GM23248 (cell line): ENCODE data around the gene CYBRD1. TPM values are rescaled to one million over a fixed set of nuclear protein-coding genes. Genes with fewer than 3 reads are reported as not detected.
A peak's percentile ranks its signal among the peaks of the same experiment; 100 is the strongest.

Experiments
- DNase-seq: peaks from one replicate; pipeline ENCODE4 v3.0.0-alpha.2; 2015
- H2AFZ ChIP-seq: fragments of 200-600 bp; sonication (generic); 2 replicates; pipeline ENCODE4 v1.6.1; 2016; ENCODE audit warnings: antibody characterized with exemption
- H3F3A ChIP-seq: fragments of 200-600 bp; sonication (generic); 2 replicates; pipeline ENCODE4 v1.6.1; 2016; ENCODE audit warnings: mild to moderate bottlenecking, antibody characterized with exemption, mixed run types; ENCODE audit not compliant: insufficient read depth
- H3K27ac ChIP-seq: fragments of 200-600 bp; sonication (generic); 2 replicates; pipeline ENCODE4 v1.5.1; 2016; ENCODE audit warnings: mild to moderate bottlenecking
- H3K27me3 ChIP-seq: fragments of 200-600 bp; sonication (generic); replicated peaks from 2 replicates; pipeline ENCODE4 v1.6.1; 2016; ENCODE audit warnings: mild to moderate bottlenecking; ENCODE audit not compliant: insufficient read depth
- H3K36me3 ChIP-seq: fragments of 200-600 bp; sonication (generic); 2 replicates; pipeline ENCODE4 v1.6.1; 2016; ENCODE audit warnings: low read depth, mild to moderate bottlenecking
- H3K4me1 ChIP-seq: fragments of 200-600 bp; sonication (generic); 2 replicates; pipeline ENCODE4 v1.6.1; 2016; ENCODE audit warnings: mild to moderate bottlenecking; ENCODE audit not compliant: insufficient read depth
- H3K4me2 ChIP-seq: fragments of 200-600 bp; sonication (generic); one replicate; pipeline ENCODE4 v1.6.1; 2016; ENCODE audit warnings: mild to moderate bottlenecking; ENCODE audit not compliant: unreplicated experiment
- H3K4me3 ChIP-seq: fragments of 200-600 bp; sonication (generic); 2 replicates; pipeline ENCODE4 v1.5.1; 2016; ENCODE audit warnings: mild to moderate bottlenecking
- H3K79me2 ChIP-seq: fragments of 200-600 bp; sonication (generic); 2 replicates; pipeline ENCODE4 v1.6.1; 2016; ENCODE audit warnings: mild to moderate bottlenecking; ENCODE audit not compliant: insufficient read depth
- H3K9ac ChIP-seq: fragments of 200-600 bp; sonication (generic); 2 replicates; pipeline ENCODE4 v1.6.1; 2016; ENCODE audit warnings: mild to moderate bottlenecking
- H3K9me2 ChIP-seq: fragments of 200-600 bp; sonication (generic); 2 replicates; pipeline ENCODE4 v1.6.1; 2016; ENCODE audit warnings: mixed run types, mild to moderate bottlenecking, moderate library complexity; ENCODE audit not compliant: insufficient read depth
- H3K9me3 ChIP-seq: fragments of 200-600 bp; sonication (generic); one replicate; pipeline ENCODE4 v1.6.1; 2017; ENCODE audit warnings: low read depth
- H4K20me1 ChIP-seq: fragments of 200-600 bp; sonication (generic); 2 replicates; pipeline ENCODE4 v1.6.0; 2016; ENCODE audit not compliant: insufficient read depth
- EZH2 ChIP-seq: fragments of 200-600 bp; sonication (generic); IDR thresholded peaks from 2 replicates; pipeline ENCODE4 v1.6.1; 2018; ENCODE audit warnings: antibody characterized with exemption, mild to moderate bottlenecking; ENCODE audit not compliant: insufficient read depth, poor library complexity, severe bottlenecking
- EZH2phosphoT487 ChIP-seq: fragments of 200-600 bp; sonication (generic); IDR thresholded peaks from 2 replicates; pipeline ENCODE4 v1.6.1; 2018; ENCODE audit warnings: antibody characterized with exemption, moderate library complexity, mild to moderate bottlenecking, low read depth; ENCODE audit not compliant: insufficient read depth
- WGBS, 2 experiments: methylation state at CpG; one replicate each; pipeline ENCODE4 v1.1.6; 2015 to 2017; ENCODE audit warnings: low lambda C conversion rate in 2 of 2, low coverage in 1 of 2; ENCODE audit errors: missing lambda C conversion rate in 2 of 2; 5-methylcytosine and 5-hydroxymethylcytosine counted together
- in situ Hi-C: fragments of 300-500 bp; cut with MboI; formaldehyde crosslinking; loops from 2 replicates; pipeline ENCODE4 v1.15.0; 2020
- polyA plus RNA-seq: library from polyadenylated mRNA; unstranded; fragments of >200 nt; fragmentation: Nextera tagmentation; extraction: Ambion mirVana; gene quantifications from 2 replicates; pipeline ENCODE4 v1.2.1, GENCODE V29; 2016
- total RNA-seq: library from RNA; depleted of rRNA; stranded (reverse); fragments of >200 nt; shearing (Covaris generic); gene quantifications from 2 replicates; pipeline ENCODE4 v1.2.3, GENCODE V29; 2014

The CYBRD1 gene
- total and polyA plus RNA-seq, 2 experiments from 2014 or later, result 168 to 248 TPM

GRCh38 chr2:171574149-171574795 lies 52.0 kb downstream of the CYBRD1 start:
- Histone ChIP-seq H3K27me3 (no peaks in the 10 kb centered on the region), H3F3A (no peaks in the 10 kb centered on the region), H3K4me1 (peaks cover 7% of the 10 kb centered on the region; the same call in 1 of the 2 replicates), H3K9me2 (no peaks in the 10 kb centered on the region), H3K9ac (peak overlapping the region; percentile 41; the same call in 1 of the 2 replicates), H3K79me2 (no peaks in the 10 kb centered on the region), H4K20me1 (no peaks in the 10 kb centered on the region), H3K27ac (no peak overlapping the region), H3K4me3 (peak overlapping the region; percentile 60), H3K4me2 (peak overlapping the region; percentile 82), H3K36me3 (no peaks in the 10 kb centered on the region), H2AFZ (peak overlapping the region; percentile 100), H3K9me3 (no peaks in the 10 kb centered on the region)
- no peak for TF ChIP-seq EZH2
- TF ChIP-seq EZH2phosphoT487, result no peak
- in situ Hi-C loops, result no loop called here
- WGBS, 2 experiments, result 9 to 11% methylated on average over 21 of the region's 21 CpGs
- peak; percentile 88 for DNase-seq

- Histone ChIP-seq H3K9me2 (no peaks in the 10 kb centered on the region), H3K27me3 (no peaks in the 10 kb centered on the region), H3K27ac (no peak overlapping the region), H3K79me2 (no peaks in the 10 kb centered on the region), H3K9ac (no peak overlapping the region), H2AFZ (no peak overlapping the region), H3K4me1 (peaks cover 7% of the 10 kb centered on the region; the same call in 1 of the 2 replicates), H3K4me3 (no peak overlapping the region), H3F3A (no peaks in the 10 kb centered on the region), H3K4me2 (no peak overlapping the region), H3K36me3 (no peaks in the 10 kb centered on the region), H4K20me1 (no peaks in the 10 kb centered on the region), H3K9me3 (no peaks in the 10 kb centered on the region)
- 92 to 95% methylated on average over 5 of the region's 5 CpGs for WGBS, 2 experiments
- in situ Hi-C loops, result loop anchor here (25.0 kb wide), 1 partner anchor 887 kb away; no protein-coding TSS in a partner anchor
- no peak for DNase-seq
- no peak for TF ChIP-seq EZH2phosphoT487
- no peak for TF ChIP-seq EZH2
Observed at GRCh38 chr2:171575606-171576005, 53.3 kb downstream of the CYBRD1 start.

GRCh38 chr2:171578127-171578803 lies 56.0 kb downstream of the CYBRD1 start:
- Histone ChIP-seq H4K20me1 (no peaks in the 10 kb centered on the region), H3K4me1 (peaks cover 7% of the 10 kb centered on the region; the same call in 1 of the 2 replicates), H3K79me2 (no peaks in the 10 kb centered on the region), H3F3A (no peaks in the 10 kb centered on the region), H3K36me3 (no peaks in the 10 kb centered on the region), H3K27ac (no peak overlapping the region), H3K27me3 (no peaks in the 10 kb centered on the region), H3K9ac (no peak overlapping the region), H2AFZ (no peak overlapping the region), H3K4me2 (no peak overlapping the region), H3K9me3 (no peaks in the 10 kb centered on the region), H3K4me3 (no peak overlapping the region), H3K9me2 (no peaks in the 10 kb centered on the region)
- in situ Hi-C loops, result loop anchor here (25.0 kb wide), 1 partner anchor 884 kb away; no protein-coding TSS in a partner anchor
- 82 to 83% methylated on average over 4 of the region's 4 CpGs for WGBS, 2 experiments
- DNase-seq, result no peak
- TF ChIP-seq EZH2, result no peak
- no peak for TF ChIP-seq EZH2phosphoT487

- H3K4me1 ChIP-seq, result peaks cover 4% of the 10 kb centered on the region; the same call in 1 of the 2 replicates
- no peaks in the 10 kb centered on the region for H4K20me1 ChIP-seq
- H2AFZ ChIP-seq, result no peak overlapping the region
- no peak overlapping the region for H3K9ac ChIP-seq
- no peak overlapping the region for H3K27ac ChIP-seq
- in situ Hi-C loops, result loop anchor here (25.0 kb wide), 1 partner anchor 883 kb away; no protein-coding TSS in a partner anchor
- H3K4me2 ChIP-seq, result no peak overlapping the region
- no peaks in the 10 kb centered on the region for H3K79me2 ChIP-seq
- no peaks in the 10 kb centered on the region for H3K27me3 ChIP-seq
- H3K9me3 ChIP-seq, result no peaks in the 10 kb centered on the region
- TF ChIP-seq EZH2 (no peak), EZH2phosphoT487 (no peak)
- no peaks in the 10 kb centered on the region for H3F3A ChIP-seq
- peak; percentile 18 for DNase-seq
- H3K36me3 ChIP-seq, result no peaks in the 10 kb centered on the region
- no peak overlapping the region for H3K4me3 ChIP-seq
- H3K9me2 ChIP-seq, result no peaks in the 10 kb centered on the region
- 73 to 79% methylated on average over 1 of the region's 1 CpG for WGBS, 2 experiments
Observed at GRCh38 chr2:171579481-171579880, 57.2 kb downstream of the CYBRD1 start.
